Activated T-cell treated with anti-CD3 and anti-CD28 coated beads for 48 hours (primary cell): ENCODE data around the gene MCM3AP.
"Not testable (repeated sequence)": the region's sequence is repeated elsewhere in the genome, so short reads cannot be mapped to it uniquely, and the experiment has no call there.

Source experiments
- DNase-seq: peaks from one replicate; pipeline ENCODE4 v3.0.0-alpha.2; 2020; ENCODE audit warnings: low read depth

The MCM3AP gene

GRCh38 chr21:46202592-46203202 lies 82.7 kb downstream of the MCM3AP start:
- DNase-seq, result no peak

GRCh38 chr21:46200877-46201803 lies 84.3 kb downstream of the MCM3AP start:
- not testable (repeated sequence) for DNase-seq

- no peak for DNase-seq
Measured at GRCh38 chr21:46199436-46200373, 85.7 kb downstream of the MCM3AP start.

- DNase-seq, result no peak
Measured at GRCh38 chr21:46196733-46197132, 88.7 kb downstream of the MCM3AP start.

- DNase-seq, result no peak
Measured at GRCh38 chr21:46195595-46196195, 89.7 kb downstream of the MCM3AP start.

- no peak for DNase-seq
Measured at GRCh38 chr21:46194374-46195334, 90.8 kb downstream of the MCM3AP start.

GRCh38 chr21:46193829-46194373 lies 91.5 kb downstream of the MCM3AP start:
- no peak for DNase-seq

GRCh38 chr21:46191686-46192575 lies 93.5 kb downstream of the MCM3AP start:
- DNase-seq, result no peak

GRCh38 chr21:46191257-46191685 lies 94.1 kb downstream of the MCM3AP start:
- DNase-seq, result no peak

GRCh38 chr21:46190491-46191131 lies 94.8 kb downstream of the MCM3AP start:
- no peak for DNase-seq

GRCh38 chr21:46189959-46190490 lies 95.4 kb downstream of the MCM3AP start:
- no peak for DNase-seq

- DNase-seq, result no peak
Measured at GRCh38 chr21:46189213-46189958, 96.0 kb downstream of the MCM3AP start.

GRCh38 chr21:46188226-46189212 lies 96.9 kb downstream of the MCM3AP start:
- no peak for DNase-seq

- DNase-seq, result no peak
Measured at GRCh38 chr21:46187814-46188213, 97.6 kb downstream of the MCM3AP start.

GRCh38 chr21:46187261-46187660 lies 98.2 kb downstream of the MCM3AP start:
- DNase-seq, result no peak

- no peak for DNase-seq
Measured at GRCh38 chr21:46185716-46186115, 99.7 kb downstream of the MCM3AP start.
